GM19193 (cell line): ENCODE data around the gene MANSC4.

Source experiments
- POLR2A ChIP-seq: IDR thresholded peaks from 4 replicates; pipeline ENCODE4 v1.6.1; 2011; ENCODE audit not compliant: insufficient read depth, insufficient read length; ENCODE audit errors: extremely low read depth

Gene MANSC4

GRCh38 chr12:27733791-27734190 lies 46.2 kb downstream of the MANSC4 start:
- TF ChIP-seq POLR2A, result no peak

GRCh38 chr12:27733052-27733656 lies 46.9 kb downstream of the MANSC4 start:
- TF ChIP-seq POLR2A, result no peak

DNA sequence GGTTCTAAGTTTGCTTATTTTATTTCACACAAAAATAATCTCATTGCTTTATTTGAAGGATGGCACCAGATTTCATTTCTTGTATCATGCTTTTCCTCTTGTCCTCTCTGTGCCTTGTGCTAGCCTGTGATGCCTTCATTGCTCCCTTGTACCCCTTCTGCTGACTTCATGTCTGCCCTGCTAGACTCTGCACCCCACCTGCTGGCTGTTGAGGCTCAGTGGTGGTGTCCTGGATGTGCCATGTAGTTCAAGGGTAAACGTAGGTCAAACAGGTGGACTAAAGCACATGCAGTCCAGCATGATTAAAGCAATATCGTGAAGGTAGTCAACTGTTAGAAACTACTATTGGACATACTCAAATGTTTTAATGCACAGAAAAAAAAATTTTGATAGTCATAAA lies 47.8 kb downstream of the MANSC4 start:
- TF ChIP-seq POLR2A, result no peak

- no peak for TF ChIP-seq POLR2A
These were observed 49.9 kb downstream of the MANSC4 start for GRCh38 chr12:27730097-27730588.

DNA sequence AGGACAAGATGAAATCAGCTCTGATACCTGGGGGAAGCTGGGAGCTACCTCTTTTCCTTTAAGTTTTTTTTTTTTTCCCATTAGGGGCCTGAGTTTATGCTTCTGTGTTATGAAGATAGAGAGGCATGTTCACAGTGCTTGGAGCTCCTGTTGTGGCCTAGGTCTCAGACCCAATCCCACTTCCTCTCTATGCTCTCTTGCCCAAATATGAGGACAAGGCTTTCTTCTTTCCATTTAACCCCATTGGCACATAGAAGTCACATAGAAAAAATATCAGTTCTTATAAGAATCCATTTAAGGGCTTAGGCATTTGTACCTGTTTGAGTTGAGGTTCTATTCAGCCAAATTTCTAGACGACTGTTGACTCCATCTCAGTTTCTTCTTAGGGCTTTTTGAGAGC lies 56.8 kb downstream of the MANSC4 start:
- no peak for TF ChIP-seq POLR2A
